ENCODE measurements around the gene CYP27B1. TPM values are rescaled to one million over a fixed set of nuclear protein-coding genes. Genes with fewer than 3 reads are reported as not detected.

CYP27B1 gene
- total RNA-seq, 1 experiment from 2014 or later = 27.5 TPM

DNA sequence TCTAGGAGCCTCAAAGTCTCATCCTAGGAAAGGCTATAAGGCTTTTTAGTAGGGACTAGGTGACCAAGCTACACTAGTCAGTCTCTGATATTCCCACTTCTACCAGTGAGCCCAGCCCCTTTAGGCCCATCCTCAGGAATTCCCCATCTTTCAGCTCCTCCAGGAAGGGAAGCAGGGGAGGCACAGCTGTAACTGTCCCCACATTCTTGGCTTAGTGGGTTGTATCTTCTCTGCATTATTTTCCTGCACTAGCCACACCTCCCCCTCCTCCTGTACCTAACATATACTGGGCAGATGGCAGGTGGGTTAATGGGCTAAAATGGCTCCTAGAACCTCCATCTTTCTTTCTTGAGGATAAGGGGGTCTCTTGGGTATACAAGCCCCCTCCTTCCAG lies 424 bp upstream of the CYP27B1 start:
- H3K36me3 Mint-ChIP-seq (ENCODE audit: insufficient read depth, unreplicated experiment) = peaks cover 18% of the 10 kb centered on the region
- H3K27ac Mint-ChIP-seq (ENCODE audit: low read depth, unreplicated experiment) = peak overlapping the region; percentile 27
- peaks cover 41% of the 10 kb centered on the region for H3K4me1 Mint-ChIP-seq (ENCODE audit: insufficient read depth, unreplicated experiment)
- no peaks in the 10 kb centered on the region for H3K27me3 Mint-ChIP-seq (ENCODE audit: insufficient read depth, unreplicated experiment)
- ChIA-PET CTCF (interaction anchor here (0.6 to 2.9 kb wide), 9 partner anchors 8 to 334 kb away, joined by 3 to 12 read pairs (median 4); partner anchors contain the start of gene TSFM), POLR2A (interaction anchor here (0.8 to 2.5 kb wide), 7 partner anchors 12 to 244 kb away, joined by 3 to 26 read pairs (median 7); partner anchors contain the start of genes CDK4, MARCHF9, MBD6 and TSFM)
- intact Hi-C loops (cut with micrococcal nuclease) = no loop called here
- no peak for DNase-seq (ENCODE audit: unreplicated experiment)
- H3K4me3 Mint-ChIP-seq (ENCODE audit: unreplicated experiment) = peak overlapping the region; percentile 89
- no peaks in the 10 kb centered on the region for H3K9me3 Mint-ChIP-seq (ENCODE audit: unreplicated experiment)
- TF ChIP-seq, protein P1, sequence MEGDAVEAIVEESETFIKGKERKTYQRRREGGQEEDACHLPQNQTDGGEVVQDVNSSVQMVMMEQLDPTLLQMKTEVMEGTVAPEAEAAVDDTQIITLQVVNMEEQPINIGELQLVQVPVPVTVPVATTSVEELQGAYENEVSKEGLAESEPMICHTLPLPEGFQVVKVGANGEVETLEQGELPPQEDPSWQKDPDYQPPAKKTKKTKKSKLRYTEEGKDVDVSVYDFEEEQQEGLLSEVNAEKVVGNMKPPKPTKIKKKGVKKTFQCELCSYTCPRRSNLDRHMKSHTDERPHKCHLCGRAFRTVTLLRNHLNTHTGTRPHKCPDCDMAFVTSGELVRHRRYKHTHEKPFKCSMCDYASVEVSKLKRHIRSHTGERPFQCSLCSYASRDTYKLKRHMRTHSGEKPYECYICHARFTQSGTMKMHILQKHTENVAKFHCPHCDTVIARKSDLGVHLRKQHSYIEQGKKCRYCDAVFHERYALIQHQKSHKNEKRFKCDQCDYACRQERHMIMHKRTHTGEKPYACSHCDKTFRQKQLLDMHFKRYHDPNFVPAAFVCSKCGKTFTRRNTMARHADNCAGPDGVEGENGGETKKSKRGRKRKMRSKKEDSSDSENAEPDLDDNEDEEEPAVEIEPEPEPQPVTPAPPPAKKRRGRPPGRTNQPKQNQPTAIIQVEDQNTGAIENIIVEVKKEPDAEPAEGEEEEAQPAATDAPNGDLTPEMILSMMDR (IDR thresholded peaks at IDR 0.05; ENCODE audit: unreplicated experiment) = no peak
- BruUV-seq (replicated peaks) = no TSS peak

DNA sequence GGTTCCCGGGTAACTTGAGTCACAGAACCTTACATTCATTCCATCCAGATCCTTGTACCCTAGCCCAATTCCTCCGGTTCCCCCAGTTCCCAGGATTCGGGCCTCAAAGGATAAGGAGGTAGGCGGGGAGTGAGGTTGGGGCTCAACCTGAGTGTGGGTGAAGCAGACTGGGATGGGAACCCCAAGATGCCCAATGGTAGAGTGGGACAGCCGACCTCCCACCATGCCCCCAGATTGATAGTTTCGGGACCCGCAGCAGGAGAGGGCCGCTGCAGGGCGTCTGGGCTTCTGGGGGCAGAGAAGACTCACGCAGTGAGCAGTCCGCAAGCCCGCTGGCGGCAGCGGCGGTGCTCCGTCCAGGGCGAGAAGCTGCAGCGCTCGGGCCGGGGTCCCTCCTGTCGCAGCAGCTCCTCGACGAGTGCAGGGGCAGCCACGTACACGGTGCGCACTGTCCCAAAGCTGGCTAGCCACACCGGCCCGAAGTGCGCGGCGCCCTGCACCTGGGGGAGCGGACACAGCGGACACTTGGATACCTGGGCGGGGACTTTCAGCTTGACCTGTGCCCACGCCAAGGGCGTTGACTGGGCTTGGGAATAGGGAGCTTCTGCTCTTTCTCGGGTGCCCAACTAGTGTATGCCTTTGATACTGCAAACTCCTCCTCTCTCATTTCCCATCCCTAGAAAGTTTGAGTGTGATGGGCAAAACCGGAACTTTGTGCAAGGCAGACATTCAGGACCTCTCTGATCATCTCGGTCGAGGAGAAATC lies 997 bp downstream of the CYP27B1 start:
- Mint-ChIP-seq H3K4me3 (ENCODE audit: unreplicated experiment) (peak overlapping the region; percentile 89), H3K27ac (ENCODE audit: low read depth, unreplicated experiment) (peak overlapping the region; percentile 89), H3K4me1 (ENCODE audit: insufficient read depth, unreplicated experiment) (peaks cover 31% of the 10 kb centered on the region), H3K36me3 (ENCODE audit: insufficient read depth, unreplicated experiment) (peaks cover 18% of the 10 kb centered on the region), H3K27me3 (ENCODE audit: insufficient read depth, unreplicated experiment) (no peaks in the 10 kb centered on the region), H3K9me3 (ENCODE audit: unreplicated experiment) (no peaks in the 10 kb centered on the region)
- POLR2A ChIA-PET = interaction anchor here (0.5 to 2.5 kb wide), 18 partner anchors 8 to 136 kb away, joined by 3 to 26 read pairs (median 4); partner anchors contain the start of genes CDK4, CTDSP2, MARCHF9 and TSFM
- intact Hi-C loops (cut with micrococcal nuclease) = no loop called here
- TF ChIP-seq, protein P1 (IDR thresholded peaks at IDR 0.05; ENCODE audit: unreplicated experiment) = no peak
- no TSS peak for BruUV-seq (replicated peaks)
- DNase-seq (ENCODE audit: unreplicated experiment) = peak; percentile 68
- CTCF ChIA-PET = interaction anchor here (0.8 to 2.9 kb wide), 8 partner anchors 9 to 40 kb away, joined by 3 to 12 read pairs (median 4); partner anchors contain the start of gene TSFM

DNA sequence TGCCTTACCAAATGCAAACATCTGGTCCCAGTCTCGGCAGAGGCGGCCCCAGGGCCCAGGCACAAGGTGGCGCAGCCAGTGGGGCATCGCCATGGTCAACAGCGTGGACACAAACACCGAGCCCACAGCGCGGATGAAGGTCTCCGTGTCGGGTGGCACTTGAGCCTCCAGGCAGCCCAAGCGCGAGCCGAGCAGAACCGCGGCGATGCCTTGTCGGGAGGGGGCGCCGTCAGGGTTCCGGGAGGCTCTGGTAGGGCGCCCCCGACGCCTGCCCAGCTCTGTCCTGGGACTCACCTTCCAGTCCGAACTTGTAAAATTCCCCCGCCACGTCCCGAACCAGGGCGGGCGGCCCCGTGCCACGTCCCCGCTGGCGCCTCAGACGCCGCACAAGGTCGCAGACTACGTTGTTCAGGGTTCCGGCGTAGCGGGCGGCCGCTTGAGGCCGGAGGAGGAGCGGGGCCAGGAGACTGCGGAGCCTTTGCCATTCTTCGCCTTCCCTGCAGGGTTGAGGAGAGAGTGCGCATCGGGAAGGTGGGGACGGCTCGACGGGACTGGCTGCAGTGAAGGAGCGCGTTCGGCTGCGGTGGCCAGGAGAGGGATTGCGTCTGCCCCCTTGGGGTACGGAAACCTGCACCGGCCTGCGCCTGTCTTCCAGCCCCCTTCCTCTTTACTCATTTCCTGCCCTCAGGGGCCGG lies 1.7 kb downstream of the CYP27B1 start:
- no peaks in the 10 kb centered on the region for H3K9me3 Mint-ChIP-seq (ENCODE audit: unreplicated experiment)
- intact Hi-C loops (cut with micrococcal nuclease) = no loop called here
- ChIA-PET CTCF (interaction anchor here (0.8 to 2.9 kb wide), 7 partner anchors 11 to 121 kb away, joined by 3 to 11 read pairs (median 5); partner anchors contain the start of genes CDK4 and TSFM), POLR2A (interaction anchor here (0.6 to 2.5 kb wide), 12 partner anchors 9 to 674 kb away, joined by 3 to 26 read pairs (median 3); partner anchors contain the start of genes CDK4, MARCHF9 and TSPAN31)
- H3K4me1 Mint-ChIP-seq (ENCODE audit: insufficient read depth, unreplicated experiment) = peaks cover 25% of the 10 kb centered on the region
- H3K4me3 Mint-ChIP-seq (ENCODE audit: unreplicated experiment) = peak overlapping the region; percentile 89
- TF ChIP-seq, protein P1 (IDR thresholded peaks at IDR 0.05; ENCODE audit: unreplicated experiment) = peak; percentile 35
- H3K36me3 Mint-ChIP-seq (ENCODE audit: insufficient read depth, unreplicated experiment) = peaks cover 18% of the 10 kb centered on the region
- BruUV-seq (replicated peaks) = TSS peak; percentile 30
- H3K27ac Mint-ChIP-seq (ENCODE audit: low read depth, unreplicated experiment) = peak overlapping the region; percentile 89
- H3K27me3 Mint-ChIP-seq (ENCODE audit: insufficient read depth, unreplicated experiment) = no peaks in the 10 kb centered on the region
- peak; percentile 73 for DNase-seq (ENCODE audit: unreplicated experiment)

DNA sequence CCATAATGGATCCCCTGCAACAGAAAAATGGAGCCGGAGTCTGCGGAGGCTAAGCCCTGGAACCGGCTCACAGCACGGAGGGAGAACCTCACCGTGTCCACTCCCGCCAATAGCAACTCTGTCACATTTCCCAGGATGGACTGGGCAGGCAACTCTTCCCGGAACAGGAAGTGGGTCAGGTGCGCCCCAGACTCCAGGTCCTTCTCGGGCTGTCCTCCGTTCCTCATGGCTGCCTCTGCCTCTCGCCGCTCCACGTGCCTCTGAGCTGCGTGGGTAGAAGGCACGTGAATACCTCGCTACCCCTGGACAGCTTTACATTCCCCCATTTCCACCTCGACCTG lies 2.2 kb downstream of the CYP27B1 start:
- peak overlapping the region; percentile 89 for H3K27ac Mint-ChIP-seq (ENCODE audit: low read depth, unreplicated experiment)
- ChIA-PET POLR2A (interaction anchor here (0.6 to 1.5 kb wide), 11 partner anchors 8 to 674 kb away, joined by 3 to 9 read pairs (median 3); partner anchors contain the start of genes CDK4 and TSPAN31), CTCF (interaction anchor here (0.8 to 1.7 kb wide), 5 partner anchors 11 to 120 kb away, joined by 3 to 6 read pairs (median 5); partner anchors contain the start of gene CDK4)
- intact Hi-C loops (cut with micrococcal nuclease) = no loop called here
- DNase-seq (ENCODE audit: unreplicated experiment) = peak; percentile 32
- BruUV-seq (replicated peaks) = no TSS peak
- peaks cover 20% of the 10 kb centered on the region for H3K4me1 Mint-ChIP-seq (ENCODE audit: insufficient read depth, unreplicated experiment)
- H3K27me3 Mint-ChIP-seq (ENCODE audit: insufficient read depth, unreplicated experiment) = no peaks in the 10 kb centered on the region
- H3K9me3 Mint-ChIP-seq (ENCODE audit: unreplicated experiment) = no peaks in the 10 kb centered on the region
- peaks cover 18% of the 10 kb centered on the region for H3K36me3 Mint-ChIP-seq (ENCODE audit: insufficient read depth, unreplicated experiment)
- H3K4me3 Mint-ChIP-seq (ENCODE audit: unreplicated experiment) = peak overlapping the region; percentile 89
- TF ChIP-seq, protein P1 (IDR thresholded peaks at IDR 0.05; ENCODE audit: unreplicated experiment) = no peak

Data from MCF 10A (cell line).